Retinal pigment epithelial cell (primary cell): Measurements from ENCODE around the gene PSMC1.
A peak's percentile ranks its signal among the peaks of the same experiment; 100 is the strongest.

Experiments used
- DNase-seq: peaks from one replicate; pipeline ENCODE4 v3.0.0-alpha.2; 2010; ENCODE audit warnings: low read depth
- H3K4me3 ChIP-seq: 2 replicates; pipeline ENCODE4 v1.5.1; 2011; ENCODE audit warnings: mild to moderate bottlenecking, low read length, control low read depth, moderate library complexity
- CTCF ChIP-seq: conservative IDR thresholded peaks from 2 replicates; pipeline ENCODE4 v1.5.1; 2011; ENCODE audit warnings: low read depth, low read length, control low read depth, inconsistent platforms

The PSMC1 gene

GRCh38 chr14:90276646-90277367, 20.5 kb downstream of the PSMC1 start:
- no peak for TF ChIP-seq CTCF
- no peak for DNase-seq
- no peak overlapping the region for H3K4me3 ChIP-seq

GRCh38 chr14:90277581-90278198, 21.3 kb downstream of the PSMC1 start:
- no peak for TF ChIP-seq CTCF
- no peak for DNase-seq

GRCh38 chr14:90278199-90279175, 22.1 kb downstream of the PSMC1 start:
- DNase-seq = no peak
- H3K4me3 ChIP-seq = no peak overlapping the region
- TF ChIP-seq CTCF = no peak

More at GRCh38 chr14:90277581-90278198, 21.3 kb downstream of the PSMC1 start:
- H3K4me3 ChIP-seq = no peak overlapping the region

GRCh38 chr14:90280096-90280495, 23.7 kb downstream of the PSMC1 start:
- H3K4me3 ChIP-seq = no peak overlapping the region
- no peak for DNase-seq
- TF ChIP-seq CTCF = no peak

- peak; percentile 56 for DNase-seq
- no peak overlapping the region for H3K4me3 ChIP-seq
- no peak for TF ChIP-seq CTCF
These were observed 24.9 kb downstream of the PSMC1 start for GRCh38 chr14:90281261-90281660.

- no peak overlapping the region for H3K4me3 ChIP-seq
- DNase-seq = no peak
- no peak for TF ChIP-seq CTCF
These were observed 25.4 kb downstream of the PSMC1 start for GRCh38 chr14:90281756-90282155.
